ENCODE measurements around the gene KLHL15. TPM values are rescaled to one million over a fixed set of nuclear protein-coding genes. Genes with fewer than 3 reads are reported as not detected.

The KLHL15 gene
- total RNA-seq, 2 donors from 2014 or later: 17.9 to 19.9 TPM

GRCh38 chrX:23959781-23960180, 67.2 kb downstream of the KLHL15 start:
- H3K27me3 Mint-ChIP-seq (ENCODE audit: low read depth): peaks cover 7% of the 10 kb centered on the region
- H3K9me3 Mint-ChIP-seq: no peaks in the 10 kb centered on the region
- peak; percentile 12 to 15 for DNase-seq
- H3K4me3 Mint-ChIP-seq: peak overlapping the region; percentile 63 to 68
- H3K27ac Mint-ChIP-seq: peak overlapping the region; percentile 79
- peaks cover 2% of the 10 kb centered on the region in 2 donors for H3K36me3 Mint-ChIP-seq (ENCODE audit: insufficient read depth in 2 of 2)
- H3K4me1 Mint-ChIP-seq (ENCODE audit: low read depth): peaks cover 26% of the 10 kb centered on the region
- peak; percentile 85 to 91 for ATAC-seq (replicated peaks in 1 of 2)

GRCh38 chrX:23954396-23954795, 72.6 kb downstream of the KLHL15 start:
- H3K27me3 Mint-ChIP-seq (ENCODE audit: low read depth): peaks cover 13% of the 10 kb centered on the region
- no peaks in the 10 kb centered on the region for H3K36me3 Mint-ChIP-seq (ENCODE audit: insufficient read depth in 2 of 2)
- H3K4me3 Mint-ChIP-seq: peak overlapping the region in 1 of 2 donors; percentile 37
- peak overlapping the region; percentile 24 for H3K27ac Mint-ChIP-seq
- ATAC-seq (replicated peaks in 1 of 2) (no peak), DNase-seq (no peak)
- H3K4me1 Mint-ChIP-seq (ENCODE audit: low read depth): peaks cover 45% of the 10 kb centered on the region
- no peaks in the 10 kb centered on the region for H3K9me3 Mint-ChIP-seq

GRCh38 chrX:23953908-23954269, 73.1 kb downstream of the KLHL15 start:
- Mint-ChIP-seq H3K4me3 (peak overlapping the region; percentile 83 to 84), H3K36me3 (ENCODE audit: insufficient read depth in 2 of 2) (no peaks in the 10 kb centered on the region), H3K27me3 (ENCODE audit: low read depth) (peaks cover 9% of the 10 kb centered on the region), H3K9me3 (no peaks in the 10 kb centered on the region), H3K27ac (peak overlapping the region; percentile 98), H3K4me1 (ENCODE audit: low read depth) (peaks cover 40% of the 10 kb centered on the region)
- DNase-seq: peak in 1 of 2 donors; percentile 8
- ATAC-seq (replicated peaks in 1 of 2): peak in 1 of 2 donors; percentile 3

GRCh38 chrX:23952984-23953907, 73.7 kb downstream of the KLHL15 start:
- DNase-seq (peak; percentile 39 to 51), ATAC-seq (replicated peaks in 1 of 2) (peak; percentile 95 to 96)
- Mint-ChIP-seq H3K36me3 (ENCODE audit: insufficient read depth in 2 of 2) (no peaks in the 10 kb centered on the region), H3K4me1 (ENCODE audit: low read depth) (peaks cover 35% of the 10 kb centered on the region), H3K27ac (peak overlapping the region; percentile 98), H3K9me3 (no peaks in the 10 kb centered on the region), H3K4me3 (peak overlapping the region; percentile 83 to 84), H3K27me3 (ENCODE audit: low read depth) (peaks cover 9% of the 10 kb centered on the region)

GRCh38 chrX:23952391-23952790, 74.6 kb downstream of the KLHL15 start:
- Mint-ChIP-seq H3K36me3 (ENCODE audit: insufficient read depth in 2 of 2) (no peaks in the 10 kb centered on the region), H3K4me1 (ENCODE audit: low read depth) (peaks cover 31% of the 10 kb centered on the region), H3K27me3 (ENCODE audit: low read depth) (peaks cover 9% of the 10 kb centered on the region)

GRCh38 chrX:23945206-23945605, 81.8 kb downstream of the KLHL15 start:
- H3K4me1 Mint-ChIP-seq (ENCODE audit: low read depth): no peaks in the 10 kb centered on the region
- ATAC-seq (replicated peaks in 1 of 2): no peak
- H3K27ac Mint-ChIP-seq: no peak overlapping the region

More at GRCh38 chrX:23952391-23952790, 74.6 kb downstream of the KLHL15 start:
- DNase-seq (no peak), ATAC-seq (replicated peaks in 1 of 2) (no peak)
- Mint-ChIP-seq H3K9me3 (no peaks in the 10 kb centered on the region), H3K27ac (no peak overlapping the region), H3K4me3 (peak overlapping the region; percentile 44 to 84)

GRCh38 chrX:23944234-23944633, 82.8 kb downstream of the KLHL15 start:
- ATAC-seq (replicated peaks in 1 of 2) (no peak), DNase-seq (no peak)
- peaks cover 16% of the 10 kb centered on the region for H3K27me3 Mint-ChIP-seq (ENCODE audit: low read depth)
- peaks cover 0 to 3% of the 10 kb centered on the region in 2 donors for H3K36me3 Mint-ChIP-seq (ENCODE audit: insufficient read depth in 2 of 2)
- H3K4me1 Mint-ChIP-seq (ENCODE audit: low read depth): no peaks in the 10 kb centered on the region
- H3K4me3 Mint-ChIP-seq: no peak overlapping the region
- H3K9me3 Mint-ChIP-seq: no peaks in the 10 kb centered on the region
- no peak overlapping the region for H3K27ac Mint-ChIP-seq

More at GRCh38 chrX:23945206-23945605, 81.8 kb downstream of the KLHL15 start:
- Mint-ChIP-seq H3K27me3 (ENCODE audit: low read depth) (peaks cover 16% of the 10 kb centered on the region), H3K36me3 (ENCODE audit: insufficient read depth in 2 of 2) (peaks cover 0 to 3% of the 10 kb centered on the region in 2 donors), H3K4me3 (no peak overlapping the region), H3K9me3 (no peaks in the 10 kb centered on the region)
- no peak for DNase-seq

GRCh38 chrX:23939203-23939602, 87.8 kb downstream of the KLHL15 start:
- H3K27me3 Mint-ChIP-seq (ENCODE audit: low read depth): peaks cover 11% of the 10 kb centered on the region
- DNase-seq: no peak
- no peaks in the 10 kb centered on the region for H3K9me3 Mint-ChIP-seq
- no peak overlapping the region for H3K27ac Mint-ChIP-seq
- no peaks in the 10 kb centered on the region for H3K4me1 Mint-ChIP-seq (ENCODE audit: low read depth)
- no peak overlapping the region for H3K4me3 Mint-ChIP-seq
- no peak for ATAC-seq (replicated peaks in 1 of 2)
- H3K36me3 Mint-ChIP-seq (ENCODE audit: insufficient read depth in 2 of 2): peaks cover 0 to 2% of the 10 kb centered on the region in 2 donors

- ATAC-seq (replicated peaks in 1 of 2): no peak
- no peak overlapping the region for H3K4me3 Mint-ChIP-seq
- H3K27me3 Mint-ChIP-seq (ENCODE audit: low read depth): peaks cover 8% of the 10 kb centered on the region
- no peak for DNase-seq
- H3K9me3 Mint-ChIP-seq: no peaks in the 10 kb centered on the region
- H3K27ac Mint-ChIP-seq: no peak overlapping the region
- H3K36me3 Mint-ChIP-seq (ENCODE audit: insufficient read depth in 2 of 2): peaks cover 0 to 2% of the 10 kb centered on the region in 2 donors
- no peaks in the 10 kb centered on the region for H3K4me1 Mint-ChIP-seq (ENCODE audit: low read depth)
These were observed 88.3 kb downstream of the KLHL15 start for GRCh38 chrX:23938690-23939089.

- H3K27me3 Mint-ChIP-seq (ENCODE audit: low read depth): no peaks in the 10 kb centered on the region
- no peaks in the 10 kb centered on the region for H3K9me3 Mint-ChIP-seq
- ATAC-seq (replicated peaks in 1 of 2) (no peak), DNase-seq (no peak)
- peaks cover 8% of the 10 kb centered on the region for H3K4me1 Mint-ChIP-seq (ENCODE audit: low read depth)
- no peaks in the 10 kb centered on the region for H3K36me3 Mint-ChIP-seq (ENCODE audit: insufficient read depth in 2 of 2)
- H3K4me3 Mint-ChIP-seq: no peak overlapping the region
- no peak overlapping the region for H3K27ac Mint-ChIP-seq
These were observed 89.9 kb downstream of the KLHL15 start for GRCh38 chrX:23937100-23937499.

- H3K27me3 Mint-ChIP-seq (ENCODE audit: low read depth): no peaks in the 10 kb centered on the region
- DNase-seq: no peak
- no peak overlapping the region for H3K27ac Mint-ChIP-seq
- H3K4me3 Mint-ChIP-seq: no peak overlapping the region
- no peaks in the 10 kb centered on the region for H3K36me3 Mint-ChIP-seq (ENCODE audit: insufficient read depth in 2 of 2)
- peaks cover 17% of the 10 kb centered on the region for H3K4me1 Mint-ChIP-seq (ENCODE audit: low read depth)
- H3K9me3 Mint-ChIP-seq: no peaks in the 10 kb centered on the region
- no peak for ATAC-seq (replicated peaks in 1 of 2)
These were observed 90.8 kb downstream of the KLHL15 start for GRCh38 chrX:23936180-23936579.

GRCh38 chrX:23935106-23935505, 91.9 kb downstream of the KLHL15 start:
- H3K4me3 Mint-ChIP-seq: no peak overlapping the region
- no peaks in the 10 kb centered on the region for H3K27me3 Mint-ChIP-seq (ENCODE audit: low read depth)
- H3K9me3 Mint-ChIP-seq: no peaks in the 10 kb centered on the region
- ATAC-seq (replicated peaks in 1 of 2) (no peak), DNase-seq (no peak)
- H3K27ac Mint-ChIP-seq: no peak overlapping the region
- H3K4me1 Mint-ChIP-seq (ENCODE audit: low read depth): peaks cover 21% of the 10 kb centered on the region
- H3K36me3 Mint-ChIP-seq (ENCODE audit: insufficient read depth in 2 of 2): no peaks in the 10 kb centered on the region
